K562 (cell line): ENCODE measurements around the gene GEMIN2. TPM values are rescaled to one million over a fixed set of nuclear protein-coding genes. Genes with fewer than 3 reads are reported as not detected.
A peak's percentile ranks its signal among the peaks of the same experiment; 100 is the strongest.

ENCODE experiments used
- CBX8 ChIP-seq: fragments of 200-600 bp; sonication (generic); IDR thresholded peaks from 2 replicates; pipeline ENCODE4 v1.6.1; 2012; ENCODE audit warnings: borderline replicate concordance, mixed run types, low read depth, mild to moderate bottlenecking, moderate library complexity, mixed read lengths, low read length, control low read depth, inconsistent platforms; ENCODE audit not compliant: poor library complexity, severe bottlenecking; ENCODE audit errors: extremely low read depth
- GABPA ChIP-seq: fragments of 200-800 bp; sonication (Bioruptor generic); conservative IDR thresholded peaks from 2 replicates; pipeline ENCODE4 v1.6.1; 2016; ENCODE audit warnings: low read depth, missing genetic modification characterization, missing compliant biosample characterization
- GABPB1 ChIP-seq: sonication (generic); formaldehyde crosslinking; IDR thresholded peaks from 2 replicates; pipeline ENCODE4 v1.8.0; 2022; ENCODE audit warnings: mild to moderate bottlenecking, missing genetic modification reagents
- MCM2 ChIP-seq: fragments of 450-650 bp; IDR thresholded peaks from 2 replicates; pipeline ENCODE4 v1.6.1; 2017; ENCODE audit warnings: low read depth, mild to moderate bottlenecking
- PHF20 ChIP-seq: fragments of 450-650 bp; IDR thresholded peaks from 2 replicates; pipeline ENCODE4 v1.6.1; 2018; ENCODE audit not compliant: partially characterized antibody
- POLR2G ChIP-seq: fragments of 200-400 bp; formaldehyde crosslinking; IDR thresholded peaks from 2 replicates; pipeline ENCODE4 v1.6.1; 2017; ENCODE audit warnings: low read depth, mild to moderate bottlenecking, antibody characterized with exemption, low read length, moderate library complexity
- RBM17 ChIP-seq: fragments of 200-400 bp; formaldehyde crosslinking; IDR thresholded peaks from 2 replicates; pipeline ENCODE4 v1.6.1; 2017; ENCODE audit warnings: low read depth, mild to moderate bottlenecking, low read length, borderline replicate concordance
- SP1 ChIP-seq: sonication (generic); formaldehyde crosslinking; IDR thresholded peaks from 2 replicates; pipeline ENCODE4 v1.8.1; 2022; ENCODE audit warnings: mild to moderate bottlenecking, missing genetic modification reagents
- ZNF175 ChIP-seq: fragments of 200-800 bp; sonication (Bioruptor generic); IDR thresholded peaks from 2 replicates; pipeline ENCODE4 v1.6.1; 2016; ENCODE audit warnings: low read depth, mild to moderate bottlenecking, missing genetic modification characterization, missing compliant biosample characterization
- ZNF253 ChIP-seq: fragments of 250-450 bp; sonication (Bioruptor Pico); conservative IDR thresholded peaks from 2 replicates; pipeline ENCODE4 v1.6.1; 2021; ENCODE audit warnings: mild to moderate bottlenecking
- ZNF695 ChIP-seq: fragments of 450-650 bp; formaldehyde crosslinking; IDR thresholded peaks from 2 replicates; pipeline ENCODE4 v1.4.0; 2020; ENCODE audit warnings: mild to moderate bottlenecking, moderate library complexity
- polyA plus RNA-seq, 8 experiments: library from polyadenylated mRNA; depleted of rRNA in 4 of 8; stranded (reverse) in 5 of 8; unstranded in 3 of 8; fragments of >200 nt; fragmentation: Nextera tagmentation in 2 of 8; fragmentation: Illumina TruSeq in 1 of 8; extraction: Ambion mirVana in 2 of 8; extraction: Trizol in 1 of 8; gene quantifications; 2 replicates each; pipeline versions ENCODE4 v1.2.1 to v1.2.3, GENCODE V29; 2011 to 2014; ENCODE audit warnings: inconsistent platforms in 1 of 8, missing spikeins in 1 of 8
- total RNA-seq, 7 experiments: library from RNA; depleted of rRNA in 6 of 7; stranded (reverse); fragments of >200 nt in 6 of 7; fragmentation: Illumina TruSeq in 2 of 7; extraction: Trizol in 2 of 7; gene quantifications; 2 replicates each; pipeline versions ENCODE4 v1.2.1 to v1.2.3, GENCODE V29; 2011 to 2021; ENCODE audit warnings: low replicate concordance in 1 of 7
- TF ChIP-seq, protein P1 (sequence below), 2 experiments: fragments of 450-650 bp; IDR thresholded peaks; 2 replicates each; pipeline ENCODE4 v1.6.1; 2018; ENCODE audit warnings: mild to moderate bottlenecking in 2 of 2, low read depth in 1 of 2; ENCODE audit not compliant: partially characterized antibody in 2 of 2
- TF ChIP-seq, protein P2 (sequence below): IDR thresholded peaks from 2 replicates; pipeline ENCODE4 v1.6.1; 2014; ENCODE audit warnings: antibody characterized with exemption
- TF ChIP-seq, protein P3 (sequence below): fragments of 250-450 bp; sonication (Bioruptor Pico); IDR thresholded peaks from 2 replicates; pipeline ENCODE4 v1.4.0; 2020; ENCODE audit warnings: mild to moderate bottlenecking, moderate library complexity
- TF ChIP-seq, protein P4 (sequence below): fragments of 450-650 bp; formaldehyde crosslinking; conservative IDR thresholded peaks from 2 replicates; pipeline ENCODE4 v1.4.0; 2022; ENCODE audit warnings: mild to moderate bottlenecking, missing genetic modification characterization
- TF ChIP-seq, protein P5 (sequence below), 2 experiments: IDR thresholded peaks; 2 replicates each; pipeline ENCODE4 v1.6.1; 2011; ENCODE audit warnings: borderline replicate concordance in 1 of 2, control low read depth in 1 of 2, low read depth in 1 of 2, low read length in 1 of 2, mild to moderate bottlenecking in 1 of 2, mixed read lengths in 1 of 2, moderate library complexity in 1 of 2; ENCODE audit not compliant: insufficient read depth in 1 of 2, insufficient read length in 1 of 2, poor library complexity in 1 of 2, severe bottlenecking in 1 of 2; ENCODE audit errors: extremely low read depth in 1 of 2

GEMIN2 gene
- total and polyA plus RNA-seq, 9 of the 15 experiments (the other 6 are each of a cell fraction or from before 2014, with no cell fraction given), result 23.0 to 87.6 (median 45.5) TPM

DNA sequence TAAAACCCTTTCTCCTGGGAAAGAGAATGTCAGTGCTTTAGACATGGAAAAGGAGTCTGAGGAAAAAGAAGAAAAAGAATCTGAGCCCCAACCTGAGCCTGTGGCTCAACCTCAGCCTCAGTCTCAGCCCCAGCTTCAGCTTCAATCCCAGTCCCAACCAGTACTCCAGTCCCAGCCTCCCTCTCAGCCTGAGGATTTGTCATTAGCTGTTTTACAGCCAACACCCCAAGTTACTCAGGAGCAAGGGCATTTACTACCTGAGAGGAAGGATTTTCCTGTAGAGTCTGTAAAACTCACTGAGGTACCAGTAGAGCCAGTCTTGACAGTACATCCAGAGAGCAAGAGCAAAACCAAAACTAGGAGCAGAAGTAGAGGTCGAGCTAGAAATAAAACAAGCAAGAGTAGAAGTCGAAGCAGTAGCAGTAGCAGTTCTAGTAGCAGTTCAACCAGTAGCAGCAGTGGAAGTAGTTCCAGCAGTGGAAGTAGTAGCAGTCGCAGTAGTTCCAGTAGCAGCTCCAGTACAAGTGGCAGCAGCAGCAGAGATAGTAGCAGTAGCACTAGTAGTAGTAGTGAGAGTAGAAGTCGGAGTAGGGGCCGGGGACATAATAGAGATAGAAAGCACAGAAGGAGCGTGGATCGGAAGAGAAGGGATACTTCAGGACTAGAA is 67.0 kb downstream of the GEMIN2 start (continued):
- TF ChIP-seq, protein P1, sequence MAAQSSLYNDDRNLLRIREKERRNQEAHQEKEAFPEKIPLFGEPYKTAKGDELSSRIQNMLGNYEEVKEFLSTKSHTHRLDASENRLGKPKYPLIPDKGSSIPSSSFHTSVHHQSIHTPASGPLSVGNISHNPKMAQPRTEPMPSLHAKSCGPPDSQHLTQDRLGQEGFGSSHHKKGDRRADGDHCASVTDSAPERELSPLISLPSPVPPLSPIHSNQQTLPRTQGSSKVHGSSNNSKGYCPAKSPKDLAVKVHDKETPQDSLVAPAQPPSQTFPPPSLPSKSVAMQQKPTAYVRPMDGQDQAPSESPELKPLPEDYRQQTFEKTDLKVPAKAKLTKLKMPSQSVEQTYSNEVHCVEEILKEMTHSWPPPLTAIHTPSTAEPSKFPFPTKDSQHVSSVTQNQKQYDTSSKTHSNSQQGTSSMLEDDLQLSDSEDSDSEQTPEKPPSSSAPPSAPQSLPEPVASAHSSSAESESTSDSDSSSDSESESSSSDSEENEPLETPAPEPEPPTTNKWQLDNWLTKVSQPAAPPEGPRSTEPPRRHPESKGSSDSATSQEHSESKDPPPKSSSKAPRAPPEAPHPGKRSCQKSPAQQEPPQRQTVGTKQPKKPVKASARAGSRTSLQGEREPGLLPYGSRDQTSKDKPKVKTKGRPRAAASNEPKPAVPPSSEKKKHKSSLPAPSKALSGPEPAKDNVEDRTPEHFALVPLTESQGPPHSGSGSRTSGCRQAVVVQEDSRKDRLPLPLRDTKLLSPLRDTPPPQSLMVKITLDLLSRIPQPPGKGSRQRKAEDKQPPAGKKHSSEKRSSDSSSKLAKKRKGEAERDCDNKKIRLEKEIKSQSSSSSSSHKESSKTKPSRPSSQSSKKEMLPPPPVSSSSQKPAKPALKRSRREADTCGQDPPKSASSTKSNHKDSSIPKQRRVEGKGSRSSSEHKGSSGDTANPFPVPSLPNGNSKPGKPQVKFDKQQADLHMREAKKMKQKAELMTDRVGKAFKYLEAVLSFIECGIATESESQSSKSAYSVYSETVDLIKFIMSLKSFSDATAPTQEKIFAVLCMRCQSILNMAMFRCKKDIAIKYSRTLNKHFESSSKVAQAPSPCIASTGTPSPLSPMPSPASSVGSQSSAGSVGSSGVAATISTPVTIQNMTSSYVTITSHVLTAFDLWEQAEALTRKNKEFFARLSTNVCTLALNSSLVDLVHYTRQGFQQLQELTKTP (IDR thresholded peaks at IDR 0.05; ENCODE audit: low read depth in 1 of 2, partially characterized antibody in 2 of 2), result no peak
- TF ChIP-seq PHF20 (no peak), POLR2G (no peak), ZNF695 (no peak), ZNF175 (CRISPR knock-in tag) (no peak), ZNF253 (0 out of 2 replicates have a peak, but pooled peaks have one; percentile 25), SP1 (CRISPR knock-in tag) (no peak), CBX8 (no peak), GABPA (tag) (no peak), MCM2 (no peak), GABPB1 (CRISPR knock-in tag) (no peak), RBM17 (no peak)
- TF ChIP-seq, protein P2, sequence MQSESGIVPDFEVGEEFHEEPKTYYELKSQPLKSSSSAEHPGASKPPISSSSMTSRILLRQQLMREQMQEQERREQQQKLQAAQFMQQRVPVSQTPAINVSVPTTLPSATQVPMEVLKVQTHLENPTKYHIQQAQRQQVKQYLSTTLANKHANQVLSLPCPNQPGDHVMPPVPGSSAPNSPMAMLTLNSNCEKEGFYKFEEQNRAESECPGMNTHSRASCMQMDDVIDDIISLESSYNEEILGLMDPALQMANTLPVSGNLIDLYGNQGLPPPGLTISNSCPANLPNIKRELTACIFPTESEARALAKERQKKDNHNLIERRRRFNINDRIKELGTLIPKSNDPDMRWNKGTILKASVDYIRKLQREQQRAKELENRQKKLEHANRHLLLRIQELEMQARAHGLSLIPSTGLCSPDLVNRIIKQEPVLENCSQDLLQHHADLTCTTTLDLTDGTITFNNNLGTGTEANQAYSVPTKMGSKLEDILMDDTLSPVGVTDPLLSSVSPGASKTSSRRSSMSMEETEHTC, result no peak
- TF ChIP-seq, protein P3, sequence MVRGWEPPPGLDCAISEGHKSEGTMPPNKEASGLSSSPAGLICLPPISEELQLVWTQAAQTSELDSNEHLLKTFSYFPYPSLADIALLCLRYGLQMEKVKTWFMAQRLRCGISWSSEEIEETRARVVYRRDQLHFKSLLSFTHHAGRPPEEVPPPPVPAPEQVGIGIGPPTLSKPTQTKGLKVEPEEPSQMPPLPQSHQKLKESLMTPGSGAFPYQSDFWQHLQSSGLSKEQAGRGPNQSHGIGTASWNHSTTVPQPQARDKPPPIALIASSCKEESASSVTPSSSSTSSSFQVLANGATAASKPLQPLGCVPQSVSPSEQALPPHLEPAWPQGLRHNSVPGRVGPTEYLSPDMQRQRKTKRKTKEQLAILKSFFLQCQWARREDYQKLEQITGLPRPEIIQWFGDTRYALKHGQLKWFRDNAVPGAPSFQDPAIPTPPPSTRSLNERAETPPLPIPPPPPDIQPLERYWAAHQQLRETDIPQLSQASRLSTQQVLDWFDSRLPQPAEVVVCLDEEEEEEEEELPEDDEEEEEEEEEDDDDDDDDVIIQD, result no peak
- TF ChIP-seq, protein P4, sequence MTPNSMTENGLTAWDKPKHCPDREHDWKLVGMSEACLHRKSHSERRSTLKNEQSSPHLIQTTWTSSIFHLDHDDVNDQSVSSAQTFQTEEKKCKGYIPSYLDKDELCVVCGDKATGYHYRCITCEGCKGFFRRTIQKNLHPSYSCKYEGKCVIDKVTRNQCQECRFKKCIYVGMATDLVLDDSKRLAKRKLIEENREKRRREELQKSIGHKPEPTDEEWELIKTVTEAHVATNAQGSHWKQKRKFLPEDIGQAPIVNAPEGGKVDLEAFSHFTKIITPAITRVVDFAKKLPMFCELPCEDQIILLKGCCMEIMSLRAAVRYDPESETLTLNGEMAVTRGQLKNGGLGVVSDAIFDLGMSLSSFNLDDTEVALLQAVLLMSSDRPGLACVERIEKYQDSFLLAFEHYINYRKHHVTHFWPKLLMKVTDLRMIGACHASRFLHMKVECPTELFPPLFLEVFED, result peak; percentile 51; the same call in 1 of the 2 replicates
- TF ChIP-seq, protein P5, sequence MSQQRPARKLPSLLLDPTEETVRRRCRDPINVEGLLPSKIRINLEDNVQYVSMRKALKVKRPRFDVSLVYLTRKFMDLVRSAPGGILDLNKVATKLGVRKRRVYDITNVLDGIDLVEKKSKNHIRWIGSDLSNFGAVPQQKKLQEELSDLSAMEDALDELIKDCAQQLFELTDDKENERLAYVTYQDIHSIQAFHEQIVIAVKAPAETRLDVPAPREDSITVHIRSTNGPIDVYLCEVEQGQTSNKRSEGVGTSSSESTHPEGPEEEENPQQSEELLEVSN (IDR thresholded peaks at IDR 0.05; ENCODE audit: borderline replicate concordance in 1 of 2, extremely low read depth in 1 of 2, insufficient read depth in 1 of 2, insufficient read length in 1 of 2, low read depth in 1 of 2, low read length in 1 of 2, poor library complexity in 1 of 2, severe bottlenecking in 1 of 2), result no peak
